Activated CD4-positive, alpha-beta T cell treated with anti-CD3 and anti-CD28 coated beads, Interleukin-2, amount 10 ng/mL, durations not matched to agents 7 days and 5 days (primary cell): ENCODE results near the gene LASP1NB. TPM values are rescaled to one million over a fixed set of nuclear protein-coding genes. Genes with fewer than 3 reads are reported as not detected.
A peak's percentile ranks its signal among the peaks of the same experiment; 100 is the strongest.
"Not testable (repeated sequence)": the region's sequence is repeated elsewhere in the genome, so short reads cannot be mapped to it uniquely, and the experiment has no call there.

Experiments
- CTCF ChIA-PET: fragments of 350-600 bp; sonication (Branson Sonifier 250); formaldehyde crosslinking; loops from one replicate; lab custom pipeline; 2021; ENCODE audit warnings: antibody characterized with exemption; lab: Charles Lee
- POLR2A ChIA-PET: fragments of 350-600 bp; sonication (Branson Sonifier 250); formaldehyde crosslinking; loops from one replicate; lab custom pipeline; 2021; ENCODE audit warnings: antibody characterized with exemption; lab: Charles Lee
- DNase-seq: peaks from one replicate; pipeline ENCODE4 v3.0.0-alpha.2; 2020
- H3K27ac Mint-ChIP-seq: one replicate; pipeline ENCODE4 v1.8.0; 2021; ENCODE audit warnings: mild to moderate bottlenecking, moderate library complexity, mixed read lengths
- H3K27me3 Mint-ChIP-seq: one replicate; pipeline ENCODE4 v1.8.0; 2021; ENCODE audit warnings: mixed read lengths
- H3K36me3 Mint-ChIP-seq: one replicate; pipeline ENCODE4 v1.8.0; 2021; ENCODE audit warnings: low read depth, mixed read lengths
- H3K4me1 Mint-ChIP-seq: one replicate; pipeline ENCODE4 v1.8.0; 2021; ENCODE audit warnings: mixed read lengths
- H3K4me3 Mint-ChIP-seq: one replicate; pipeline ENCODE4 v1.8.0; 2021; ENCODE audit warnings: mild to moderate bottlenecking, moderate library complexity, mixed read lengths
- H3K9me3 Mint-ChIP-seq: one replicate; pipeline ENCODE4 v1.8.0; 2021; ENCODE audit warnings: mixed read lengths
- microRNA-seq: library from miRNA; unstranded; fragments of <30 nt; microRNA quantifications from one replicate; pipeline ENCODE4 v1.2.0, GENCODE V29; 2021; ENCODE audit warnings: borderline microRNAs expressed, borderline replicate concordance
- total RNA-seq, 2 experiments: library from RNA; stranded (reverse); gene quantifications; one replicate each; pipeline ENCODE4 v1.2.3, GENCODE V29; 2021

The LASP1NB gene

GRCh38 chr17:38959508-38959907, 34.1 kb downstream of the LASP1NB start:
- no peak for DNase-seq
- CTCF ChIA-PET: no interaction called here
- Mint-ChIP-seq H3K36me3 (no peaks in the 10 kb centered on the region), H3K4me1 (peaks cover 26% of the 10 kb centered on the region), H3K9me3 (no peaks in the 10 kb centered on the region), H3K4me3 (no peak overlapping the region), H3K27me3 (no peaks in the 10 kb centered on the region), H3K27ac (no peak overlapping the region)
- POLR2A ChIA-PET: no interaction called here

- no peaks in the 10 kb centered on the region for H3K9me3 Mint-ChIP-seq
- DNase-seq: no peak
- peaks cover 26% of the 10 kb centered on the region for H3K4me1 Mint-ChIP-seq
- POLR2A ChIA-PET: interaction anchor here (0.7 kb wide), 1 partner anchor 99 kb away, joined by 3 read pairs; no protein-coding TSS in a partner anchor
- CTCF ChIA-PET: interaction anchor here (0.6 to 0.8 kb wide), 2 partner anchors 13 to 58 kb away, joined by 5 read pairs; no protein-coding TSS in a partner anchor
- H3K36me3 Mint-ChIP-seq: no peaks in the 10 kb centered on the region
- no peak overlapping the region for H3K4me3 Mint-ChIP-seq
- H3K27ac Mint-ChIP-seq: peak overlapping the region; percentile 79
- H3K27me3 Mint-ChIP-seq: no peaks in the 10 kb centered on the region
These were observed 35.0 kb downstream of the LASP1NB start for GRCh38 chr17:38960402-38960801.

GRCh38 chr17:38961413-38961812, 36.0 kb downstream of the LASP1NB start:
- POLR2A ChIA-PET: no interaction called here
- Mint-ChIP-seq H3K9me3 (no peaks in the 10 kb centered on the region), H3K36me3 (no peaks in the 10 kb centered on the region), H3K4me3 (no peak overlapping the region), H3K4me1 (peaks cover 26% of the 10 kb centered on the region), H3K27me3 (no peaks in the 10 kb centered on the region), H3K27ac (no peak overlapping the region)
- CTCF ChIA-PET: no interaction called here
- no peak for DNase-seq

- POLR2A ChIA-PET: no interaction called here
- H3K4me3 Mint-ChIP-seq: peak within 1 kb of the TSS; percentile 73
- peak; percentile 85 for DNase-seq
- no peaks in the 10 kb centered on the region for H3K9me3 Mint-ChIP-seq
- H3K36me3 Mint-ChIP-seq: no peaks in the 10 kb centered on the region
- H3K27me3 Mint-ChIP-seq: peaks cover 3% of the 10 kb centered on the region
- peak within 1 kb of the TSS; percentile 82 for H3K27ac Mint-ChIP-seq
- peaks cover 16% of the 10 kb centered on the region for H3K4me1 Mint-ChIP-seq
- CTCF ChIA-PET: interaction anchor here (1.0 to 1.8 kb wide), 3 partner anchors 184 to 198 kb away, joined by 3 to 5 read pairs (median 3); partner anchors contain the start of gene PLXDC1
These were observed 41.9 kb downstream of the LASP1NB start, which contains the start of gene FBXO47 for GRCh38 chr17:38967290-38967738. FBXO47 (minus strand) TSS chr17:38967403; CDS start chr17:38963025, 4,378 bp downstream.

- Mint-ChIP-seq H3K4me1 (peaks cover 16% of the 10 kb centered on the region), H3K27ac (no peak overlapping the region), H3K9me3 (no peaks in the 10 kb centered on the region), H3K27me3 (peaks cover 5% of the 10 kb centered on the region), H3K36me3 (no peaks in the 10 kb centered on the region), H3K4me3 (no peak overlapping the region)
- ChIA-PET POLR2A (no interaction called here), CTCF (interaction anchor here (0.7 kb wide), 1 partner anchor 34 kb away, joined by 4 read pairs; no protein-coding TSS in a partner anchor)
- DNase-seq: no peak
These were observed 43.9 kb downstream of the LASP1NB start for GRCh38 chr17:38969281-38969680.

- peaks cover 5% of the 10 kb centered on the region for H3K27me3 Mint-ChIP-seq
- H3K36me3 Mint-ChIP-seq: no peaks in the 10 kb centered on the region
- CTCF ChIA-PET: no interaction called here
- no peak for DNase-seq
- POLR2A ChIA-PET: no interaction called here
- no peaks in the 10 kb centered on the region for H3K9me3 Mint-ChIP-seq
- H3K27ac Mint-ChIP-seq: no peak overlapping the region
- H3K4me1 Mint-ChIP-seq: peaks cover 16% of the 10 kb centered on the region
- H3K4me3 Mint-ChIP-seq: no peak overlapping the region
These were observed 44.7 kb downstream of the LASP1NB start for GRCh38 chr17:38970128-38970527.

- Mint-ChIP-seq H3K36me3 (no peaks in the 10 kb centered on the region), H3K4me3 (no peak overlapping the region), H3K4me1 (peaks cover 18% of the 10 kb centered on the region), H3K9me3 (no peaks in the 10 kb centered on the region), H3K27ac (no peak overlapping the region), H3K27me3 (peaks cover 5% of the 10 kb centered on the region)
- POLR2A ChIA-PET: no interaction called here
- CTCF ChIA-PET: no interaction called here
- DNase-seq: no peak
These were observed 45.4 kb downstream of the LASP1NB start for GRCh38 chr17:38970804-38971203.

- H3K36me3 Mint-ChIP-seq, H3K27me3 Mint-ChIP-seq, H3K4me3 Mint-ChIP-seq, POLR2A ChIA-PET, H3K4me1 Mint-ChIP-seq, H3K9me3 Mint-ChIP-seq: not testable (repeated sequence)
- CTCF ChIA-PET: interaction anchor here (0.6 to 5.7 kb wide), 3 partner anchors 177 to 296 kb away, joined by 4 to 20 read pairs (median 5); no protein-coding TSS in a partner anchor
- H3K27ac Mint-ChIP-seq: peak overlapping the region; percentile 36
- DNase-seq: peak; percentile 32
These were observed 50.8 kb downstream of the LASP1NB start for GRCh38 chr17:38976187-38976551.

GRCh38 chr17:38978180-38978579, 52.8 kb downstream of the LASP1NB start:
- ChIA-PET CTCF (interaction anchor here (0.7 to 5.7 kb wide), 2 partner anchors 175 to 184 kb away, joined by 3 to 20 read pairs; no protein-coding TSS in a partner anchor), POLR2A (no interaction called here)
- H3K4me3 Mint-ChIP-seq: no peak overlapping the region
- H3K27ac Mint-ChIP-seq: no peak overlapping the region
- peaks cover 3% of the 10 kb centered on the region for H3K27me3 Mint-ChIP-seq
- H3K36me3 Mint-ChIP-seq: no peaks in the 10 kb centered on the region
- no peaks in the 10 kb centered on the region for H3K9me3 Mint-ChIP-seq
- no peak for DNase-seq
- peaks cover 15% of the 10 kb centered on the region for H3K4me1 Mint-ChIP-seq

Small RNAs within 50 kb of the gene (microRNA-seq; reads per million reads assigned to microRNA genes)
- 0.84 reads per million for gene MIR6779

Other genes with a start within 250 kb of the LASP1NB start
- gene MLLT6, start 220.3 kb upstream of the LASP1NB start, total RNA-seq: 100 to 1,000 TPM; 251 to 264 TPM
- 10 to 100 TPM; 45.7 to 46.3 TPM for gene CISD3, start 195.3 kb upstream of the LASP1NB start, total RNA-seq
- gene PCGF2, start 177.3 kb upstream of the LASP1NB start, total RNA-seq: under 1 TPM; 0.22 to 0.23 TPM
- 100 to 1,000 TPM; 262 to 294 TPM for gene PSMB3, start 172.9 kb upstream of the LASP1NB start, total RNA-seq
- gene PIP4K2B, start 126.1 kb upstream of the LASP1NB start, total RNA-seq: 10 to 100 TPM; 49.4 to 52.6 TPM
- gene CWC25, start 100.3 kb upstream of the LASP1NB start, total RNA-seq: 10 to 100 TPM; 27.2 to 30.5 TPM
- 1,000 to 10,000 TPM; 1,147 to 1,160 TPM for gene RPL23, start 71.9 kb upstream of the LASP1NB start, total RNA-seq
- gene LASP1, start 55.6 kb upstream of the LASP1NB start, total RNA-seq: 100 to 1,000 TPM; 189 to 200 TPM
- gene FBXO47, start 41.8 kb downstream of the LASP1NB start, total RNA-seq: not detected
- 1 to 10 TPM; 6.0 to 6.3 TPM for gene PLXDC1, start 226.0 kb downstream of the LASP1NB start, total RNA-seq
- gene ARL5C, start 240.5 kb downstream of the LASP1NB start, total RNA-seq: under 1 TPM in 1 of 2 experiments, not detected in 1; 0.15 TPM